Measurements from ENCODE around the gene ILKAP. TPM values are rescaled to one million over a fixed set of nuclear protein-coding genes. Genes with fewer than 3 reads are reported as not detected.
A peak's percentile ranks its signal among the peaks of the same experiment; 100 is the strongest.

Gene ILKAP
- total and polyA plus RNA-seq, 2 of the 4 experiments (the other 2 are of a cell fraction): 13.3 to 44.2 TPM

DNA sequence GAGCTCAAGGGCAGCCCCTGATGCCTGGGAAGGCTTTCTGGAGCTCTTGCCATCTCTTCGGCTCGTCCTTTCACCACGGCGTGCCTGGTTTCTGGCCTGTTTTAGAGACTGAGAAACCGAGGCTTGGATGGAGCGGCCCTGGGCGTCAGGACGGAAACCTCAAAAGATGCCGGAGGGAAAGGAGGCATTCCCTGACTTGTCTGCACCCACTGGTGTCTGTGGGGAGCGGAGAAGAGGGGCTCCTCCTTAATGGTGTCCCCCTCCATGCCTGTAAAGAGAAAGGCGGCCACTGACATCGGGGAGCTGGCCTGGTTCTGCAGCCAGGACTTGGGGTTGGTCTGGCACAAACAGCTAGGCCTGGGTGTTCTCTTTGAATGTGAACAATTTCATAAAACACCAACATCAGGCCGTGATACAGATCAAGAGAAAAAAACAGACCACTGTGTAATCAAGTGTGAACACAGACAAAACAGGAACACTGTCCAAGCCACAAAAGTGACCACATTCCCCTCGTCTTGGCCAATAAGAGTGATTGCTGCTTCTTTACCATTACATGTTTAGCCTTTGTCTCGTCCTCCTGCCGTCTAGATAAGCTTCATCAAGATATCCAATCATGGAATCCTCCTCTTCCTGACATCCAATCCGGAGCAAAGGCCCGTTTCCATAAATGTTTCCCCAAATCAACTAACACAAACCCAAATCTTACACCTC is 633 bp upstream of the ILKAP start (continued):
- TF ChIP-seq BHLHE40 (IDR thresholded peaks at IDR 0.05; ENCODE audit: low read depth, low read length): no peak

DNA sequence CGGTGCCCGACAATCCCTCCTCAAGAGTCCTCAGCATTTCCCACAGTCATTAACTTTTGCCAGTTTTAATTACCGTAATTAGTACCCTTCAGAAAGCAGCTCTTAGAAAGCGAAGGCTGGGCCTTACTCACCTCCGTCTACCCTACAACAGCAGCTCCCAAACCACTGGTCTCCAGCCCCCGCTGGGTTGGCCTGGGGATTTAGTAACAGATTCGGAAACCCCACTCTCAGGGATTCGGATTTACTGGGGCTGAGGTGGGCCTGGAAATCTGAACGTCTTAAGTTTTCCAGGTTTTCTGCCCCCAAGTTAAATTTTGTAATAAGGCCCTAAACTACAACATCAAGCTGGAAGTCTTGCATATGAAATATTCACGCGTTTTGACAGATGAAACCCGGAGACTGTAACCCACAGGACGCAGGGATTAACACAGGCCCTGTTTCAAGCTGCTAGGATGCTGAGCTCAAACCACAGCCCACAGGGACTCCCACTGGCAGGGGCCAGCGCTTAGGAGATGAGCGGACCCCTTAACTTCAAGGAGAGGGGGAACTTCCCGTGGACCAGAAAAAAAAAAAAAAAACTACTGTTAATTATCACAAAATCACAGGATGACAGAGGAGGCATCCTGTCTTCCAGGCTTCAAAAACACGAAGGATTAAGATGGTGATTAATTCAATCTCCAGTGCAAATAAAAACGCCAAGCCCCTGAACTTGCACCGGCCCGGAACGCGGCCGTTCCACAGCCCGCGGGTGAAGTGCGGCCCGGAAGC is 985 bp downstream of the ILKAP start:
- peak overlapping the region; percentile 89 for H3K14ac ChIP-seq (replicated peaks; ENCODE audit: low read depth, low read length)
- no peak overlapping the region for H2BK15ac ChIP-seq (ENCODE audit: low read depth, low read length)
- H3K27ac ChIP-seq (ENCODE audit: insufficient read depth, low read length): peak overlapping the region; percentile 72

More for the DNA sequence above, 985 bp downstream of the ILKAP start:
- peak overlapping the region; percentile 80 for H3K9ac ChIP-seq (ENCODE audit: low read depth, low read length)
- H3K36me3 ChIP-seq (ENCODE audit: control insufficient read depth, insufficient read depth, low read length): 0 out of 2 replicates have a peak, but pooled peaks cover 1% of the 10 kb centered on the region
- ChIA-PET CTCF (interaction anchor here (0.7 to 0.9 kb wide), 2 partner anchors 26 to 39 kb away, joined by 3 read pairs; no protein-coding TSS in a partner anchor), POLR2A (ENCODE audit: unreplicated experiment) (no interaction called here)
- no peaks in the 10 kb centered on the region for H3K27me3 ChIP-seq (ENCODE audit: control insufficient read depth, insufficient read depth, low read length)
- H3K9me3 ChIP-seq (ENCODE audit: control insufficient read depth, insufficient read depth, low read length): no peaks in the 10 kb centered on the region
- peaks cover 5 to 45% of the 10 kb centered on the region in 2 experiments; a peak in 3 of 4 replicates for H3K79me1 ChIP-seq (ENCODE audit: low read depth in 1 of 2, low read length in 2 of 2)
- peak overlapping the region; percentile 86 for H3K23ac ChIP-seq (ENCODE audit: low read depth, low read length)
- H2BK20ac ChIP-seq (ENCODE audit: low read depth, low read length): no peak overlapping the region
- peak overlapping the region; percentile 42; the same call in 1 of the 2 replicates for H3K56ac ChIP-seq (ENCODE audit: extremely low read depth, insufficient read depth, low read length)
- H3K4me1 ChIP-seq (ENCODE audit: control insufficient read depth, insufficient read depth, low read length): peaks cover 7% of the 10 kb centered on the region
- in situ Hi-C loops (cut with MboI; ENCODE audit: low sequenced_read_pairs) (no loop called here), intact Hi-C loops (cut with micrococcal nuclease) (no loop called here), dilution Hi-C loops (cut with HindIII; ENCODE audit: low sequenced_read_pairs, unreplicated experiment) (no loop called here)
- H2AFZ ChIP-seq (replicated peaks; ENCODE audit: low read length, poor library complexity): peak overlapping the region; percentile 94
- H2AK9ac ChIP-seq (replicated peaks; ENCODE audit: low read depth, low read length, poor library complexity): peak overlapping the region; percentile 90
- TF ChIP-seq FOS (IDR thresholded peaks at IDR 0.05; ENCODE audit: low read depth, low read length): no peak
- no peak overlapping the region; the same call in 1 of the 2 replicates for H3K18ac ChIP-seq (ENCODE audit: low read depth, low read length)
- H4K91ac ChIP-seq (ENCODE audit: insufficient read depth, low read depth, low read length): no peak overlapping the region
- WGBS, 2 experiments (ENCODE audit: extremely low coverage in 2 of 2, insufficient read length in 1 of 2): 44% methylated on average over 2 of the region's 27 CpGs; no CpG with 5 or more reads in 1 of the 2 experiments
- peaks cover 49% of the 10 kb centered on the region for H4K20me1 ChIP-seq (ENCODE audit: insufficient read depth, low read length)
- H3K4me3 ChIP-seq (ENCODE audit: insufficient read depth, low read depth, low read length): peak overlapping the region; percentile 87
- DNase-seq: peak; percentile 18
- ATAC-seq (ENCODE audit: low read depth): no peak
- peak overlapping the region; percentile 55 for H2AK5ac ChIP-seq (ENCODE audit: low read depth, low read length)
- peaks cover 7% of the 10 kb centered on the region; the same call in 1 of the 2 replicates for H3K9me1 ChIP-seq (ENCODE audit: insufficient read depth, low read length)
- H2BK120ac ChIP-seq (ENCODE audit: low read depth, low read length): no peak overlapping the region
- BruUV-seq (replicated peaks): no TSS peak
- H3K4me2 ChIP-seq (ENCODE audit: low read depth, low read length): peak overlapping the region; percentile 85
- H4K5ac ChIP-seq (ENCODE audit: low read depth, low read length): no peak overlapping the region
- peak overlapping the region; percentile 13 for H3K4ac ChIP-seq (ENCODE audit: low read depth, low read length)
- H4K8ac ChIP-seq (ENCODE audit: low read depth in 2 of 2, low read length in 2 of 2): peak overlapping the region; percentile 6 to 43; a peak in 1 of 4 replicates
- peak overlapping the region; percentile 53 for H2BK5ac ChIP-seq (ENCODE audit: low read depth, low read length, poor library complexity, severe bottlenecking)
